Measurements from ENCODE around the gene RFFL. TPM values are rescaled to one million over a fixed set of nuclear protein-coding genes. Genes with fewer than 3 reads are reported as not detected.

RFFL gene
- total RNA-seq, 1 experiment from 2014 or later: 30.3 TPM

DNA sequence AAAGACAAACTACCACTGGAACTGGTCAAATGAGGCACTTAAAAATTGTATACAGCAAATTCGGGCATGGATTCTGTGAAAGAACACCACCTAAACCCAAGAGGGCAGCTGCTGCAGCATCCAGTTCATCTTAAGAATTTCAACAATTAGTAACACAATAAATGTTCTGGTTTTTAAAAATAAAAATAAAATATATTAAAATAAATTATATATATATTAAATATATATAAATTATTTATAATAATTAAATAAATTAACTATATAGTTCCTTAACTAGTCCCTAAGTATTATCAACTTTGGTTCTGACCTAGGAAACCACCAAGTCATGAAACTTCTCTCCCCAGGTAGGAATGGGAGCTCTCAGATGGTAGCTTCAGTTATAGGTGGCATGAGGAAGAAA lies 13.4 kb upstream of the RFFL start:
- H3K4me1 Mint-ChIP-seq: peaks cover 26% of the 10 kb centered on the region

DNA sequence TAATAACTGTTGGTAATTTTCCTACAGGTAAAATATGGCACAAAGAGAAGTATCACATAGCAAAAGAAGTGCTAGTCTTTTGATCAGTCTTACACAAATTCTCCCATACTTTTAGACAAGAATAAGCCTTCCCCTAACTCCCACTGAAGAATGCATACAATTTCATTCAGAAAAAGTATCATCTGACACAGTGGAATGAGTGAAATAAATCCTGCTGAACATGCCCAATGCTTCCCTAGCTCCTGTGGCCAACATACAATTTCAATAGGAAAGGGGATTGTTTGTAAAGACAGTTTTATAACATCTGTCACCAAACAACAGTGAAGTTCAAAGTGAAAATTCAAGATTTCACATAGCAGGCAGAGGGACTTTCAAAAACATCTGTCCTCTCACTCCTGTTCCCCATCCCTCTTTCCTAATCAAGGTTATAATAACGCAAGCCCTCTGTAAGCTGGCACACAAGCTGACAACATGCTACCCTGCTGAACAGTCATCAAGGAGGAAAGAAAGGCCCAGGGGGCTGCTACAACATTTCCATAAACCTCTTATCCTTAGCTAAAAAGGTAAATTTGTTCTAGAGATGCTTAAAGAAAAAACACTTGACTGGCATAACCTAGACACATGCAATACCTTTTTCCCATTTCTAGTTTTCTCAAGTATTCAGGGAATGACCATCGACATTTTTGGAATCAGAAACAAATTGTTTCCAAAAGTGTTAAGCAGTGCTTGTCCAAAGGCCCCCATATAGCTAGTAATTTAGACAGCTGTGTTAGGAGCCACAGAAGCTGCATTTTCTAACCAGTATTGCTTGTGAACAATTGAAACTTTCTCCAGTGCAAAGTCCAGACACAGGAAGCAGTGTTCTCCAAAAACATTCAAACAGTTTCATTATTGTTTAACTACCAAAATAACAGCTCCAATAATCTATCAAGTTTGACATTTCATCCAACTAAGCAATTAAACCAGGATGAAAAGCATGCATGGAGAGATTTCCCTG lies 11.5 kb upstream of the RFFL start:
- peaks cover 9% of the 10 kb centered on the region for H3K4me1 Mint-ChIP-seq
- DNase-seq (ENCODE audit: low spot score): no peak
- H3K36me3 Mint-ChIP-seq: no peaks in the 10 kb centered on the region
- H3K27ac Mint-ChIP-seq: no peak overlapping the region
- no peaks in the 10 kb centered on the region for H3K9me3 Mint-ChIP-seq
- ChIA-PET CTCF (no interaction called here), POLR2A (no interaction called here)
- no peak overlapping the region for H3K4me3 Mint-ChIP-seq
- H3K27me3 Mint-ChIP-seq (ENCODE audit: low read depth): no peaks in the 10 kb centered on the region
- no peak for ATAC-seq
- TF ChIP-seq, protein P1, sequence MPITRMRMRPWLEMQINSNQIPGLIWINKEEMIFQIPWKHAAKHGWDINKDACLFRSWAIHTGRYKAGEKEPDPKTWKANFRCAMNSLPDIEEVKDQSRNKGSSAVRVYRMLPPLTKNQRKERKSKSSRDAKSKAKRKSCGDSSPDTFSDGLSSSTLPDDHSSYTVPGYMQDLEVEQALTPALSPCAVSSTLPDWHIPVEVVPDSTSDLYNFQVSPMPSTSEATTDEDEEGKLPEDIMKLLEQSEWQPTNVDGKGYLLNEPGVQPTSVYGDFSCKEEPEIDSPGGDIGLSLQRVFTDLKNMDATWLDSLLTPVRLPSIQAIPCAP (CRISPR knock-in tag; IDR thresholded peaks at IDR 0.05): no peak
- no peak for TF ChIP-seq ZNF416 (CRISPR knock-in tag; IDR thresholded peaks at IDR 0.05)
- no peak for TF ChIP-seq JAZF1 (CRISPR knock-in tag; IDR thresholded peaks at IDR 0.05)
- no peak for TF ChIP-seq SOX15 (CRISPR knock-in tag; IDR thresholded peaks at IDR 0.05)
- TF ChIP-seq, protein P2, sequence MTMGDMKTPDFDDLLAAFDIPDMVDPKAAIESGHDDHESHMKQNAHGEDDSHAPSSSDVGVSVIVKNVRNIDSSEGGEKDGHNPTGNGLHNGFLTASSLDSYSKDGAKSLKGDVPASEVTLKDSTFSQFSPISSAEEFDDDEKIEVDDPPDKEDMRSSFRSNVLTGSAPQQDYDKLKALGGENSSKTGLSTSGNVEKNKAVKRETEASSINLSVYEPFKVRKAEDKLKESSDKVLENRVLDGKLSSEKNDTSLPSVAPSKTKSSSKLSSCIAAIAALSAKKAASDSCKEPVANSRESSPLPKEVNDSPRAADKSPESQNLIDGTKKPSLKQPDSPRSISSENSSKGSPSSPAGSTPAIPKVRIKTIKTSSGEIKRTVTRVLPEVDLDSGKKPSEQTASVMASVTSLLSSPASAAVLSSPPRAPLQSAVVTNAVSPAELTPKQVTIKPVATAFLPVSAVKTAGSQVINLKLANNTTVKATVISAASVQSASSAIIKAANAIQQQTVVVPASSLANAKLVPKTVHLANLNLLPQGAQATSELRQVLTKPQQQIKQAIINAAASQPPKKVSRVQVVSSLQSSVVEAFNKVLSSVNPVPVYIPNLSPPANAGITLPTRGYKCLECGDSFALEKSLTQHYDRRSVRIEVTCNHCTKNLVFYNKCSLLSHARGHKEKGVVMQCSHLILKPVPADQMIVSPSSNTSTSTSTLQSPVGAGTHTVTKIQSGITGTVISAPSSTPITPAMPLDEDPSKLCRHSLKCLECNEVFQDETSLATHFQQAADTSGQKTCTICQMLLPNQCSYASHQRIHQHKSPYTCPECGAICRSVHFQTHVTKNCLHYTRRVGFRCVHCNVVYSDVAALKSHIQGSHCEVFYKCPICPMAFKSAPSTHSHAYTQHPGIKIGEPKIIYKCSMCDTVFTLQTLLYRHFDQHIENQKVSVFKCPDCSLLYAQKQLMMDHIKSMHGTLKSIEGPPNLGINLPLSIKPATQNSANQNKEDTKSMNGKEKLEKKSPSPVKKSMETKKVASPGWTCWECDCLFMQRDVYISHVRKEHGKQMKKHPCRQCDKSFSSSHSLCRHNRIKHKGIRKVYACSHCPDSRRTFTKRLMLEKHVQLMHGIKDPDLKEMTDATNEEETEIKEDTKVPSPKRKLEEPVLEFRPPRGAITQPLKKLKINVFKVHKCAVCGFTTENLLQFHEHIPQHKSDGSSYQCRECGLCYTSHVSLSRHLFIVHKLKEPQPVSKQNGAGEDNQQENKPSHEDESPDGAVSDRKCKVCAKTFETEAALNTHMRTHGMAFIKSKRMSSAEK (CRISPR knock-in tag; IDR thresholded peaks at IDR 0.05; ENCODE audit: borderline replicate concordance): no peak
- TF ChIP-seq, protein P3, sequence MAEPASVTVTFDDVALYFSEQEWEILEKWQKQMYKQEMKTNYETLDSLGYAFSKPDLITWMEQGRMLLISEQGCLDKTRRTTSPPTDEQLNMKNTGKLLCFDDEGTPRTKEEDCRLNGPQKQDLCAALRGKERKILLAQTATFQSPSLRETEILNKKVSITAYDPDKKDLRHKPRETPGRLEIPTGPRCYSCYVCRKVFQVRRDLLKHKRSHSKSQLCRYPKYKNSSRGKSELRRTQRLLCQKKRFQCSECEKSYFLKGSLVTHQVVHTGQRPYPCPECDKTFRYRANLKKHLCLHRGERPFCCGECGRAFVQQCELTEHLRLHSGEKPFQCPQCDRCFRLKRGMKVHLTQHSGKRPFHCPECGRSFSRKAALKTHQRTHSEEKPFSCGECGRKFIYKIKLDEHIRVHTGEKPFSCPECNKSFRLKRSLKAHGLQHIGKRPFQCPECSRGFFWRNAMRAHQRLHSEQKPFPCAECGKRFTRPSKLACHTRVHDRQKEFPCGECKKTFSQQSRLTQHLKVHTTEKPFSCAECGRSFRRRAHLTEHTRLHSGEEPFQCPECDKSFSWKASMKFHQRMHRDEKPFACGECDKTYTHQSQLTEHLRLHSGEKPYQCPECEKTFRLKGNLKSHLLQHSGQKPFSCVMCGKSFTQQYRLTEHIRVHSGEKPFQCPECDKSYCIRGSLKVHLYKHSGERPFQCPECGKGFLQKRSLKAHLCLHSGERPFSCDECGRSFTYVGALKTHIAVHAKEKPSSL (CRISPR knock-in tag; conservative IDR thresholded peaks at IDR 0.05): no peak
- TF ChIP-seq, protein P4, sequence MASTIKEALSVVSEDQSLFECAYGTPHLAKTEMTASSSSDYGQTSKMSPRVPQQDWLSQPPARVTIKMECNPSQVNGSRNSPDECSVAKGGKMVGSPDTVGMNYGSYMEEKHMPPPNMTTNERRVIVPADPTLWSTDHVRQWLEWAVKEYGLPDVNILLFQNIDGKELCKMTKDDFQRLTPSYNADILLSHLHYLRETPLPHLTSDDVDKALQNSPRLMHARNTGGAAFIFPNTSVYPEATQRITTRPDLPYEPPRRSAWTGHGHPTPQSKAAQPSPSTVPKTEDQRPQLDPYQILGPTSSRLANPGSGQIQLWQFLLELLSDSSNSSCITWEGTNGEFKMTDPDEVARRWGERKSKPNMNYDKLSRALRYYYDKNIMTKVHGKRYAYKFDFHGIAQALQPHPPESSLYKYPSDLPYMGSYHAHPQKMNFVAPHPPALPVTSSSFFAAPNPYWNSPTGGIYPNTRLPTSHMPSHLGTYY (CRISPR knock-in tag; IDR thresholded peaks at IDR 0.05): no peak
- TF ChIP-seq, protein P5, sequence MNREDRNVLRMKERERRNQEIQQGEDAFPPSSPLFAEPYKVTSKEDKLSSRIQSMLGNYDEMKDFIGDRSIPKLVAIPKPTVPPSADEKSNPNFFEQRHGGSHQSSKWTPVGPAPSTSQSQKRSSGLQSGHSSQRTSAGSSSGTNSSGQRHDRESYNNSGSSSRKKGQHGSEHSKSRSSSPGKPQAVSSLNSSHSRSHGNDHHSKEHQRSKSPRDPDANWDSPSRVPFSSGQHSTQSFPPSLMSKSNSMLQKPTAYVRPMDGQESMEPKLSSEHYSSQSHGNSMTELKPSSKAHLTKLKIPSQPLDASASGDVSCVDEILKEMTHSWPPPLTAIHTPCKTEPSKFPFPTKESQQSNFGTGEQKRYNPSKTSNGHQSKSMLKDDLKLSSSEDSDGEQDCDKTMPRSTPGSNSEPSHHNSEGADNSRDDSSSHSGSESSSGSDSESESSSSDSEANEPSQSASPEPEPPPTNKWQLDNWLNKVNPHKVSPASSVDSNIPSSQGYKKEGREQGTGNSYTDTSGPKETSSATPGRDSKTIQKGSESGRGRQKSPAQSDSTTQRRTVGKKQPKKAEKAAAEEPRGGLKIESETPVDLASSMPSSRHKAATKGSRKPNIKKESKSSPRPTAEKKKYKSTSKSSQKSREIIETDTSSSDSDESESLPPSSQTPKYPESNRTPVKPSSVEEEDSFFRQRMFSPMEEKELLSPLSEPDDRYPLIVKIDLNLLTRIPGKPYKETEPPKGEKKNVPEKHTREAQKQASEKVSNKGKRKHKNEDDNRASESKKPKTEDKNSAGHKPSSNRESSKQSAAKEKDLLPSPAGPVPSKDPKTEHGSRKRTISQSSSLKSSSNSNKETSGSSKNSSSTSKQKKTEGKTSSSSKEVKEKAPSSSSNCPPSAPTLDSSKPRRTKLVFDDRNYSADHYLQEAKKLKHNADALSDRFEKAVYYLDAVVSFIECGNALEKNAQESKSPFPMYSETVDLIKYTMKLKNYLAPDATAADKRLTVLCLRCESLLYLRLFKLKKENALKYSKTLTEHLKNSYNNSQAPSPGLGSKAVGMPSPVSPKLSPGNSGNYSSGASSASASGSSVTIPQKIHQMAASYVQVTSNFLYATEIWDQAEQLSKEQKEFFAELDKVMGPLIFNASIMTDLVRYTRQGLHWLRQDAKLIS (CRISPR knock-in tag; IDR thresholded peaks at IDR 0.05; ENCODE audit: borderline replicate concordance): no peak

More for the DNA sequence above, 13.4 kb upstream of the RFFL start:
- POLR2A ChIA-PET: no interaction called here
- TF ChIP-seq JAZF1 (CRISPR knock-in tag; IDR thresholded peaks at IDR 0.05) (no peak), FOXK1 (CRISPR knock-in tag; IDR thresholded peaks at IDR 0.05) (no peak), HMGA2 (CRISPR knock-in tag; IDR thresholded peaks at IDR 0.05) (peak; percentile 93)
- TF ChIP-seq, protein P5 (CRISPR knock-in tag; IDR thresholded peaks at IDR 0.05; ENCODE audit: borderline replicate concordance): no peak
- Mint-ChIP-seq H3K9me3 (no peaks in the 10 kb centered on the region), H3K27me3 (ENCODE audit: low read depth) (no peaks in the 10 kb centered on the region), H3K27ac (no peak overlapping the region), H3K36me3 (no peaks in the 10 kb centered on the region), H3K4me3 (no peak overlapping the region)
- CTCF ChIA-PET: interaction anchor here (1.1 kb wide), 1 partner anchor 12 kb away, joined by 4 read pairs; no protein-coding TSS in a partner anchor
- no peak for ATAC-seq
- DNase-seq (ENCODE audit: low spot score): no peak

Measured in WTC11 (cell line).